Prostate gland (tissue), 2 donors: ENCODE data around the gene PCOLCE2.

Source experiments
- CTCF ChIP-seq, 4 experiments: fragments of 200-600 bp in 2 of 4; fragments of 450-650 bp in 2 of 4; sonication (generic) in 2 of 4; IDR thresholded peaks; 1 replicate in 3 of 4; 2 replicates in 1 of 4; pipeline ENCODE4 v1.5.1; 2016 to 2019; ENCODE audit warnings: antibody characterized with exemption in 4 of 4, mild to moderate bottlenecking in 2 of 4, moderate library complexity in 2 of 4
- POLR2A ChIP-seq: fragments of 450-650 bp; IDR thresholded peaks from one replicate; pipeline ENCODE4 v1.6.1; 2016; ENCODE audit warnings: antibody characterized with exemption, mild to moderate bottlenecking

- TF ChIP-seq POLR2A (no peak), CTCF (IDR thresholded peaks at IDR 0.05) (no peak)
These were observed 73.1 kb downstream of the PCOLCE2 start for GRCh38 chr3:142815803-142816202.
